ENCODE measurements around the gene DHRS11.
A peak's percentile ranks its signal among the peaks of the same experiment; 100 is the strongest.

The DHRS11 gene

DNA sequence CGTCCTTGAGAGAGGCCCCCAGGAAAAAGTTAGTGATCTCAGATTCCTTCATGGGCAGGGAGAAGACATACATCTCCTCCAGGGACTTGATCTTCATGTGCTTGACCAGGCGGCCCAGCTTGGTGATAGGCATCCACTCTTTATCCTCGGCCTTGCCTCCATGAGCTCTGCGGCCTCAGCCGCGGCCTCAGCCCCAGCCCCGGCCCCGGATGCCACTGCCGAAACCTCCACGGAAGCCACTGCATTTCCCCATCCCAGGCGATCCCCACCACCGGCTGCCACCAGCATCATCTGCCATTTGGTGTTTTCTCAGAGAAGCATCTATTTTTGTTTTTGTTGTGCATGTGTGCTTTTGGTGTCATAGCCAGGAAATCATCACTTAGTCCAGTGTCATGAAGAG lies 16.7 kb upstream of the DHRS11 start:
- Histone ChIP-seq H3K27ac (ENCODE audit: insufficient read depth in 1 of 2, low read depth in 1 of 2, low read length in 2 of 2, poor library complexity in 1 of 2, severe bottlenecking in 2 of 2) (no peak overlapping the region), H3K36me3 (ENCODE audit: control insufficient read depth in 4 of 4, insufficient read depth in 4 of 4, low read length in 3 of 4) (peaks cover 22 to 66% (median 43%) of the 10 kb centered on the region in 4 experiments), H3K27me3 (replicated peaks in 2 of 5; ENCODE audit: control insufficient read depth in 4 of 5, insufficient read depth in 5 of 5, low read length in 4 of 5) (no peaks in the 10 kb centered on the region), H3K9me3 (ENCODE audit: control extremely low read depth in 1 of 5, control insufficient read depth in 4 of 5, insufficient read depth in 2 of 5, low read depth in 1 of 5, low read length in 4 of 5) (no peaks in the 10 kb centered on the region), H3K4me1 (ENCODE audit: control extremely low read depth in 1 of 4, control insufficient read depth in 4 of 4, insufficient read depth in 4 of 4, low read length in 3 of 4) (no peaks in the 10 kb centered on the region), H3K4me3 (ENCODE audit: control insufficient read depth in 1 of 7, extremely low read depth in 1 of 7, insufficient read depth in 4 of 7, low read depth in 2 of 7, low read length in 6 of 7) (no peak overlapping the region)
- no peak for DNase-seq
- ChIA-PET POLR2A (no interaction called here), CTCF (no interaction called here)
- WGBS (ENCODE audit: insufficient coverage), result over 99% methylated on average over 11 of the region's 12 CpGs

DNA sequence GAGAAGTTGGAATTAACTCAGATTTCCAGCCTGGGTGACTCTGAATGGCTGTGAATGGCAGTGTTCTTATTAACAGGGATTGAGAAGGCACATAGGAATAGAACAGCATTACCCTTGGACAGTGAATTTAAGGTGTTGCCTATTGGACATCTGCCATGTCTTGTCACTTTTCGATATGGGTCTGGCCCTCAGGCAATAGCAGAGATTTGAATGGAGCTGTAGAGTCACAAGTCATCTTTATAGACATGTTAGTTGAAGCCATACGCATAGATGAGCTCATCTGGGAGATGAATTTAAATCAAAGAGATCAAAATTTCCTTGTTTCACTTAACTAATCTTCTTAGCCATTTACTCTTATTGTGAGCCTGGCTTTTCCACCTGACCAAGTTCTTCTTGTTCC lies 14.9 kb upstream of the DHRS11 start:
- no peak for DNase-seq
- 100% methylated on average over 1 of the region's 2 CpGs for WGBS (ENCODE audit: insufficient coverage)
- ChIA-PET POLR2A (no interaction called here), CTCF (interaction anchor here (1.1 kb wide), 1 partner anchor 12 kb away, joined by 3 read pairs; no protein-coding TSS in a partner anchor)
- H3K27ac ChIP-seq (ENCODE audit: insufficient read depth in 1 of 2, low read depth in 1 of 2, low read length in 2 of 2, poor library complexity in 1 of 2, severe bottlenecking in 2 of 2), result no peak overlapping the region
- no peaks in the 10 kb centered on the region for H3K9me3 ChIP-seq (ENCODE audit: control extremely low read depth in 1 of 5, control insufficient read depth in 4 of 5, insufficient read depth in 2 of 5, low read depth in 1 of 5, low read length in 4 of 5)
- no peaks in the 10 kb centered on the region for H3K4me1 ChIP-seq (ENCODE audit: control extremely low read depth in 1 of 4, control insufficient read depth in 4 of 4, insufficient read depth in 4 of 4, low read length in 3 of 4)
- H3K4me3 ChIP-seq (ENCODE audit: control insufficient read depth in 1 of 7, extremely low read depth in 1 of 7, insufficient read depth in 4 of 7, low read depth in 2 of 7, low read length in 6 of 7), result no peak overlapping the region
- peaks cover 25 to 69% (median 48%) of the 10 kb centered on the region in 4 experiments for H3K36me3 ChIP-seq (ENCODE audit: control insufficient read depth in 4 of 4, insufficient read depth in 4 of 4, low read length in 3 of 4)
- H3K27me3 ChIP-seq (replicated peaks in 2 of 5; ENCODE audit: control insufficient read depth in 4 of 5, insufficient read depth in 5 of 5, low read length in 4 of 5), result no peaks in the 10 kb centered on the region

DNA sequence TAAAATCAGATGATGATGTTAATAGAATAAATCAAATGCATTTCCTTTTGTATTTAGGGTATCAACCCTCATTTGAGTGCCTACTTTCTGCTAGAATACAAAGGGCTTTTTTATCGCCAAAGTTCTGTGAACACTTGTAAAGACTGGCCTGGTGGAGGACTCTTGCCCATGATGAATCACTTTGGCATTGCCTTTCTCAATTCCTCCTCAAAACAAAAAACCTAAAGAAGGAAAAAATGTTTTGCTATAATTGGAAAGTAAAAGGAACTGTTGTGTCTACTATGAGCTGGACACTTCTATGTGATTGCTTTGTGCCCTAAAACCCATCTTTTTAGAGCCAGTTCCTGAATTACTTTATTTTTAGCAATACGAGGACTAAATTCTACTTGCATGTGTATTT lies 13.0 kb upstream of the DHRS11 start:
- CTCF ChIA-PET, result no interaction called here
- POLR2A ChIA-PET, result no interaction called here
- WGBS (ENCODE audit: insufficient coverage), result no CpG with 5 or more reads among the region's 2 CpGs
- no peak for DNase-seq
- Histone ChIP-seq H3K9me3 (ENCODE audit: control extremely low read depth in 1 of 5, control insufficient read depth in 4 of 5, insufficient read depth in 2 of 5, low read depth in 1 of 5, low read length in 4 of 5) (no peaks in the 10 kb centered on the region), H3K27me3 (replicated peaks in 2 of 5; ENCODE audit: control insufficient read depth in 4 of 5, insufficient read depth in 5 of 5, low read length in 4 of 5) (no peaks in the 10 kb centered on the region), H3K4me1 (ENCODE audit: control extremely low read depth in 1 of 4, control insufficient read depth in 4 of 4, insufficient read depth in 4 of 4, low read length in 3 of 4) (no peaks in the 10 kb centered on the region), H3K4me3 (ENCODE audit: control insufficient read depth in 1 of 7, extremely low read depth in 1 of 7, insufficient read depth in 4 of 7, low read depth in 2 of 7, low read length in 6 of 7) (no peak overlapping the region), H3K27ac (ENCODE audit: insufficient read depth in 1 of 2, low read depth in 1 of 2, low read length in 2 of 2, poor library complexity in 1 of 2, severe bottlenecking in 2 of 2) (no peak overlapping the region), H3K36me3 (ENCODE audit: control insufficient read depth in 4 of 4, insufficient read depth in 4 of 4, low read length in 3 of 4) (peaks cover 25 to 70% (median 45%) of the 10 kb centered on the region in 4 experiments)

DNA sequence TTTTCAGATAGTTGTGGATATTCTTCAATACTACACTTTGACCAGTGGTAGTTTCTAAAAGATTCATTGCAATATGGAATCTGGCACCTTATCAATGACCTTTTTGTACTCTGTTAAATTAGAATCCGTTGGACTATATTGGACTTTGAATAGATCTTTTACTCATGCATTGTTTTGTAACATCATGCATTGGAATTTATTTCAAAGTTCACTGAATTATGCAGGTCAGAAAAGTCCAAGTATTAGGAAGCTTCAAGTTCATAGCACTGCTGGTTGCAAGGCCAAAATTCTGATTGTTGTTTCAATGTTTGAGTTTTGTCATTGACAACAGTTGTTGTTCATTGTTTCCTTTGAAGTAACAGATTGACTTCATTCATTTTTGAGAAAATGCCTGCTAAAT lies 7.9 kb upstream of the DHRS11 start:
- H3K27ac ChIP-seq (ENCODE audit: insufficient read depth in 1 of 2, low read depth in 1 of 2, low read length in 2 of 2, poor library complexity in 1 of 2, severe bottlenecking in 2 of 2), result no peak overlapping the region
- peaks cover 0 to 1% (median 0%) of the 10 kb centered on the region in 4 experiments for H3K4me1 ChIP-seq (ENCODE audit: control extremely low read depth in 1 of 4, control insufficient read depth in 4 of 4, insufficient read depth in 4 of 4, low read length in 3 of 4)
- WGBS (ENCODE audit: insufficient coverage), result no CpG with 5 or more reads among the region's 1 CpG
- H3K36me3 ChIP-seq (ENCODE audit: control insufficient read depth in 4 of 4, insufficient read depth in 4 of 4, low read length in 3 of 4), result peaks cover 27 to 78% (median 55%) of the 10 kb centered on the region in 4 experiments
- POLR2A ChIA-PET, result no interaction called here
- no peaks in the 10 kb centered on the region for H3K9me3 ChIP-seq (ENCODE audit: control extremely low read depth in 1 of 5, control insufficient read depth in 4 of 5, insufficient read depth in 2 of 5, low read depth in 1 of 5, low read length in 4 of 5)
- H3K4me3 ChIP-seq (ENCODE audit: control insufficient read depth in 1 of 7, extremely low read depth in 1 of 7, insufficient read depth in 4 of 7, low read depth in 2 of 7, low read length in 6 of 7), result no peak overlapping the region
- H3K27me3 ChIP-seq (replicated peaks in 2 of 5; ENCODE audit: control insufficient read depth in 4 of 5, insufficient read depth in 5 of 5, low read length in 4 of 5), result no peaks in the 10 kb centered on the region
- CTCF ChIA-PET, result interaction anchor here (1.4 kb wide), 1 partner anchor 18 kb away, joined by 4 read pairs; the partner anchor contains the start of gene MRM1
- no peak for DNase-seq

DNA sequence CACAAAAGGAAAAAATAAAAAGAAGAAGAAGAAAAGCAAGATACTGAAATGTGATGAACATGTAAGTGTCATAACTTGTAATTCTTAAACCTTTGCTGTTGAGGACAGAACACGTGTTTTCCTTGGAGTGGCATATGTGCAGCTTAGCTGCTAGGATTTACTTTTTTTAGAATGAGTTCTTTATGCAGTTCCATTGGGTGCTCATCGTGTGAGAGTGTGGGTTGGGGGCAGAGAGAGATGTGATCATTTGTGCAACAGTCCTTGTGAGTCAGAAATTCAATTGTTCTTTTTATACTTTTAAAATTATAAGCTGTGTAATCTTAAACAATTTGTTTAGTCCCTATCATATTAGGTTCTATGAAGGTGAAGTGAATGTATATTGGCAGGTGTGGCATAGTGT lies 5.5 kb upstream of the DHRS11 start:
- no peak for DNase-seq
- Histone ChIP-seq H3K4me3 (ENCODE audit: control insufficient read depth in 1 of 7, extremely low read depth in 1 of 7, insufficient read depth in 4 of 7, low read depth in 2 of 7, low read length in 6 of 7) (no peak overlapping the region), H3K27me3 (replicated peaks in 2 of 5; ENCODE audit: control insufficient read depth in 4 of 5, insufficient read depth in 5 of 5, low read length in 4 of 5) (no peaks in the 10 kb centered on the region), H3K36me3 (ENCODE audit: control insufficient read depth in 4 of 4, insufficient read depth in 4 of 4, low read length in 3 of 4) (peaks cover 23 to 62% (median 45%) of the 10 kb centered on the region in 4 experiments), H3K4me1 (ENCODE audit: control extremely low read depth in 1 of 4, control insufficient read depth in 4 of 4, insufficient read depth in 4 of 4, low read length in 3 of 4) (peaks cover 0 to 24% (median 3%) of the 10 kb centered on the region in 4 experiments), H3K9me3 (ENCODE audit: control extremely low read depth in 1 of 5, control insufficient read depth in 4 of 5, insufficient read depth in 2 of 5, low read depth in 1 of 5, low read length in 4 of 5) (no peaks in the 10 kb centered on the region), H3K27ac (ENCODE audit: insufficient read depth in 1 of 2, low read depth in 1 of 2, low read length in 2 of 2, poor library complexity in 1 of 2, severe bottlenecking in 2 of 2) (no peak overlapping the region)
- CTCF ChIA-PET, result interaction anchor here (1.0 to 2.5 kb wide), 2 partner anchors 16 to 42 kb away, joined by 3 to 11 read pairs; partner anchors contain the start of gene MRM1
- 100% methylated on average over 1 of the region's 2 CpGs for WGBS (ENCODE audit: insufficient coverage)
- POLR2A ChIA-PET, result no interaction called here

DNA sequence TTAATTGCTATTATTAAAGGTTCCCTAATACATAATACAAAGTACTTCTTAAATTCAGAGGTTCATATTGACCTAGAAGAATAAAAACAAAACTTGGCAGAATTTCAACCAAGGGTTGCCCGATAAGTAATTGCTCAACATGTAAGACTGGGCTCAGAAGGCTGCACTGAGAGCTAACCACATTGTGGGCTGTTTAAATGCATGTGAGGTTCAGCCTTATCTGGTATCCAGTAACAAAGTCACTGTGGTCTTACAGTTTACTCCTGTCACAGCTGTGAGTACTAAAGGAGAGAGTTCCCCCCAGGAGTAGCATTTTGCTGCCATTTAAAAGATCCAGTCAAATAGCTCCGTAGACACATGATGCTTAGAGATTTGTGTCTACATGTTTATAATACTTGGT lies 1.6 kb upstream of the DHRS11 start:
- 38% methylated on average over 1 of the region's 2 CpGs for WGBS (ENCODE audit: insufficient coverage)
- Histone ChIP-seq H3K27me3 (replicated peaks in 2 of 5; ENCODE audit: control insufficient read depth in 4 of 5, insufficient read depth in 5 of 5, low read length in 4 of 5) (no peaks in the 10 kb centered on the region), H3K27ac (ENCODE audit: insufficient read depth in 1 of 2, low read depth in 1 of 2, low read length in 2 of 2, poor library complexity in 1 of 2, severe bottlenecking in 2 of 2) (peak overlapping the region in 1 of 2 experiments; percentile 17), H3K4me3 (ENCODE audit: control insufficient read depth in 1 of 7, extremely low read depth in 1 of 7, insufficient read depth in 4 of 7, low read depth in 2 of 7, low read length in 6 of 7) (no peak overlapping the region), H3K9me3 (ENCODE audit: control extremely low read depth in 1 of 5, control insufficient read depth in 4 of 5, insufficient read depth in 2 of 5, low read depth in 1 of 5, low read length in 4 of 5) (no peaks in the 10 kb centered on the region), H3K36me3 (ENCODE audit: control insufficient read depth in 4 of 4, insufficient read depth in 4 of 4, low read length in 3 of 4) (peaks cover 7 to 39% (median 20%) of the 10 kb centered on the region in 4 experiments), H3K4me1 (ENCODE audit: control extremely low read depth in 1 of 4, control insufficient read depth in 4 of 4, insufficient read depth in 4 of 4, low read length in 3 of 4) (peaks cover 0 to 48% (median 17%) of the 10 kb centered on the region in 4 experiments)
- ChIA-PET CTCF (no interaction called here), POLR2A (interaction anchor here (0.8 kb wide), 1 partner anchor 45 kb away, joined by 5 read pairs; the partner anchor contains the start of gene GGNBP2)
- DNase-seq, result peak; percentile 82 to 94 (median 94)

DNA sequence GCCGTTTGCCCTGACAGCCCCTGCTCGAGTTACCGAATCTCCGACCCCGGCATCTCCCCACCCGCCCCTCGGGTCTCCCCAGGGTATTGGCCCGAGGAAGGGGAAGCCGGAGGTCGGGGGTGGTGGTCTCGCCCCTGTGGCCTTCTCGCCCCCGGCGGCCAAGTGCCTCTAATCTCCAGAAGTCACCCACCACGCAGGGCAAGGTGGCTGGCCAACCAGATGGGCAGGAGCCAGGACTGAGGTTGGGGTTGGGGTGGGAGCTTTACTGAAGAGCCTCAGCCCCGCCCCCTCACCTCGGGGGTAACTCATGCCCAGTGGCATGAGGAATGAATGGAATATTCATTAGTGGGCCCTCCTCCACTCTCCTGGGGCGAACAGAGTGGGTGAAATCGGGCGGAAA lies 637 bp downstream of the DHRS11 start:
- POLR2A ChIA-PET, result interaction anchor here (0.6 kb wide), 1 partner anchor 46 kb away, joined by 3 read pairs; no protein-coding TSS in a partner anchor
- peaks cover 0 to 33% (median 5%) of the 10 kb centered on the region in 4 experiments for H3K36me3 ChIP-seq (ENCODE audit: control insufficient read depth in 4 of 4, insufficient read depth in 4 of 4, low read length in 3 of 4)
- H3K27me3 ChIP-seq (replicated peaks in 2 of 5; ENCODE audit: control insufficient read depth in 4 of 5, insufficient read depth in 5 of 5, low read length in 4 of 5), result no peaks in the 10 kb centered on the region
- CTCF ChIA-PET, result interaction anchor here (1.2 to 1.8 kb wide), 4 partner anchors 9 to 46 kb away, joined by 4 to 6 read pairs (median 5); partner anchors contain the start of gene MRM1
- H3K4me1 ChIP-seq (ENCODE audit: control extremely low read depth in 1 of 4, control insufficient read depth in 4 of 4, insufficient read depth in 4 of 4, low read length in 3 of 4), result peaks cover 0 to 48% (median 17%) of the 10 kb centered on the region in 4 experiments
- WGBS (ENCODE audit: insufficient coverage), result 24% methylated on average over 5 of the region's 20 CpGs
- H3K4me3 ChIP-seq (ENCODE audit: control insufficient read depth in 1 of 7, extremely low read depth in 1 of 7, insufficient read depth in 4 of 7, low read depth in 2 of 7, low read length in 6 of 7), result peak overlapping the region in 6 of 7 experiments; percentile 61 to 83 (median 78)
- DNase-seq, result peak in 2 of 3 donors; percentile 40 to 52
- no peaks in the 10 kb centered on the region for H3K9me3 ChIP-seq (ENCODE audit: control extremely low read depth in 1 of 5, control insufficient read depth in 4 of 5, insufficient read depth in 2 of 5, low read depth in 1 of 5, low read length in 4 of 5)
- peak overlapping the region in 1 of 2 experiments; percentile 56 for H3K27ac ChIP-seq (ENCODE audit: insufficient read depth in 1 of 2, low read depth in 1 of 2, low read length in 2 of 2, poor library complexity in 1 of 2, severe bottlenecking in 2 of 2)
